Tibial artery (tissue), 4 donors: ENCODE results near the gene ADAM10.

Experiments used
- DNase-seq, 2 donors: peaks; one replicate each; pipeline ENCODE4 v3.0.0-alpha.2; 2019
- H3K27ac ChIP-seq, 2 donors: fragments of 200-600 bp; sonication (generic) in 1 of 2; 1 replicate in 1 of 2; 2 replicates in 1 of 2; pipeline ENCODE4 v1.5.1; 2018 to 2019; ENCODE audit warnings: mild to moderate bottlenecking in 1 of 2
- H3K27me3 ChIP-seq, 2 donors: fragments of 200-600 bp; sonication (generic) in 1 of 2; one replicate each; pipeline versions ENCODE4 v1.5.1 to v1.6.0; 2016 to 2019
- H3K36me3 ChIP-seq, 3 donors: fragments of 200-600 bp; sonication (generic) in 2 of 3; one replicate each; pipeline ENCODE4 v1.5.1; 2016 to 2019; ENCODE audit warnings: mild to moderate bottlenecking in 2 of 3
- H3K4me1 ChIP-seq, 4 donors: fragments of 200-600 bp; sonication (generic) in 2 of 4; 1 replicate in 3 of 4; 2 replicates in 1 of 4; pipeline ENCODE4 v1.5.1; 2016 to 2019
- H3K4me3 ChIP-seq, 2 donors: fragments of 200-600 bp; sonication (generic) in 1 of 2; 1 replicate in 1 of 2; 2 replicates in 1 of 2; pipeline ENCODE4 v1.5.1; 2018 to 2019; ENCODE audit warnings: mild to moderate bottlenecking in 2 of 2
- H3K9me3 ChIP-seq, 3 donors: fragments of 200-600 bp; sonication (generic) in 1 of 3; one replicate each; pipeline ENCODE4 v1.5.1; 2016 to 2019
- intact Hi-C: fragments of 100-400 bp; cut with DNase I; formaldehyde crosslinking; loops from one replicate; pipeline ENCODE4 v1.15.0; 2023; ENCODE audit warnings: low total_unique reads
- TF ChIP-seq, protein P1 (sequence below), 2 experiments: fragments of 200-600 bp in 1 of 2; fragments of 450-650 bp in 1 of 2; IDR thresholded peaks; one replicate each; pipeline ENCODE4 v1.5.1; 2017 to 2019; ENCODE audit warnings: antibody characterized with exemption in 2 of 2, mild to moderate bottlenecking in 1 of 2, moderate library complexity in 1 of 2

The ADAM10 gene

DNA sequence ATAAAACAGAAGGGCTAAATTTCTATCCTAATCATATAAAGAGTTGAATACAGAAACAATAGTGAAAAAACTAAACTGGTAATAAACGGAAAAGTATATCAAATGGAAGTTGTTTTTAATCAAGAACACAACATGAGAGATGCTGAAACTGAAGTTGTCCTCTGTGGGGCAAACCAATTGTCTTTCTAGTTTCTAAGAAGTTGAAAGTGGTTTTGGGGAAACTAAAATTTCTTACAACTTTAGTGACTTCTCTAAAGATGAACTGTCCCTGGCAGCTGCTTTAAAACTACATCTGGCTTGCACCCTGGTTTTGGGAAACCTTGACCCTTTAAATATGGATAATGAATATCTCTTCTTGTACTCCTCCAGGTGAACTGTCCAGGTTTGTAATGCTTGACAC lies 155.6 kb downstream of the ADAM10 start:
- intact Hi-C loops = no loop called here
- no peaks in the 10 kb centered on the region for H3K9me3 ChIP-seq
- no peaks in the 10 kb centered on the region for H3K4me1 ChIP-seq
- no peaks in the 10 kb centered on the region for H3K27me3 ChIP-seq
- no peak overlapping the region for H3K27ac ChIP-seq
- H3K36me3 ChIP-seq = peaks cover 6 to 20% (median 13%) of the 10 kb centered on the region in 3 donors
- TF ChIP-seq, protein P1, sequence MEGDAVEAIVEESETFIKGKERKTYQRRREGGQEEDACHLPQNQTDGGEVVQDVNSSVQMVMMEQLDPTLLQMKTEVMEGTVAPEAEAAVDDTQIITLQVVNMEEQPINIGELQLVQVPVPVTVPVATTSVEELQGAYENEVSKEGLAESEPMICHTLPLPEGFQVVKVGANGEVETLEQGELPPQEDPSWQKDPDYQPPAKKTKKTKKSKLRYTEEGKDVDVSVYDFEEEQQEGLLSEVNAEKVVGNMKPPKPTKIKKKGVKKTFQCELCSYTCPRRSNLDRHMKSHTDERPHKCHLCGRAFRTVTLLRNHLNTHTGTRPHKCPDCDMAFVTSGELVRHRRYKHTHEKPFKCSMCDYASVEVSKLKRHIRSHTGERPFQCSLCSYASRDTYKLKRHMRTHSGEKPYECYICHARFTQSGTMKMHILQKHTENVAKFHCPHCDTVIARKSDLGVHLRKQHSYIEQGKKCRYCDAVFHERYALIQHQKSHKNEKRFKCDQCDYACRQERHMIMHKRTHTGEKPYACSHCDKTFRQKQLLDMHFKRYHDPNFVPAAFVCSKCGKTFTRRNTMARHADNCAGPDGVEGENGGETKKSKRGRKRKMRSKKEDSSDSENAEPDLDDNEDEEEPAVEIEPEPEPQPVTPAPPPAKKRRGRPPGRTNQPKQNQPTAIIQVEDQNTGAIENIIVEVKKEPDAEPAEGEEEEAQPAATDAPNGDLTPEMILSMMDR (IDR thresholded peaks at IDR 0.05) = no peak
- H3K4me3 ChIP-seq = no peak overlapping the region
- DNase-seq = no peak

DNA sequence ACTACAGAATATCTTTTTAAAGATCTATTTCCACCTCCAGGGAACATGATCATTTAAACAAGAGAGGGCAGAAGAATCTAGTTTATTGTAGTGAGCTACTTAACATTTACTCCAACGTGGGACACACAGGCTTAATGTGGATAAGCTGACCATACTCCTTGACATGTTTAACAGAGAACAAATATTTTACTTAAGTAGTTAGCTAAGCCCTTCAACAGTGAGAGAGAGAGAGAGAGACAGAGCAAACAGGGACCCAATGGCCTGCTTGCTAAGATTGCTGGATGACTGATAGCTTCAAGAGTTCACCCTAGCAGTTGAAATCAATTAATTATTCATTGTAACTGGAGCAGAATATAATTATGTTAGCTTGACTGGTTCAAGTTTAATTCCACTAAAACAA lies 158.6 kb downstream of the ADAM10 start:
- H3K4me3 ChIP-seq = no peak overlapping the region
- DNase-seq = no peak
- peaks cover 0 to 6% (median 4%) of the 10 kb centered on the region in 3 donors for H3K36me3 ChIP-seq
- no peaks in the 10 kb centered on the region for H3K9me3 ChIP-seq
- H3K27ac ChIP-seq = no peak overlapping the region
- peaks cover 0 to 2% of the 10 kb centered on the region in 2 donors for H3K27me3 ChIP-seq
- TF ChIP-seq, protein P1 (IDR thresholded peaks at IDR 0.05) = no peak
- intact Hi-C loops = no loop called here
- no peaks in the 10 kb centered on the region for H3K4me1 ChIP-seq

DNA sequence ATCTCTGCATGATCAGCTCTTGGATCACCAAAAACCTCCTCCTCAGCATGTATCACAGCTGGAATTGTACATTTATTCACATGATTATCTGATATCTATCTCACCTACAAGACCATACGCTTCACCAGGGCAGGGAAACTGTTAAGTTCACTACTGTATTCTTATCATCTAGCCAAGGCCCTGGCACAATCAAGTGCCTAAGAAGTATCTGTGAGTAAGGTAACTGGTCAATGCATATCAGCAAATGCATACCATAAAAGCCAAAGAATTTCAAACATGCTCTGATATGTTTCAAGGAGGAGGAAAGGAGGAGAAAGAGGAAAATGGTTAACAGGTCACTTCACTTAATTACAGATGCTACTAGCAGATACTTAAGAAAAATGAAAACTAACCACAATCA lies 159.3 kb downstream of the ADAM10 start:
- intact Hi-C loops = no loop called here

DNA sequence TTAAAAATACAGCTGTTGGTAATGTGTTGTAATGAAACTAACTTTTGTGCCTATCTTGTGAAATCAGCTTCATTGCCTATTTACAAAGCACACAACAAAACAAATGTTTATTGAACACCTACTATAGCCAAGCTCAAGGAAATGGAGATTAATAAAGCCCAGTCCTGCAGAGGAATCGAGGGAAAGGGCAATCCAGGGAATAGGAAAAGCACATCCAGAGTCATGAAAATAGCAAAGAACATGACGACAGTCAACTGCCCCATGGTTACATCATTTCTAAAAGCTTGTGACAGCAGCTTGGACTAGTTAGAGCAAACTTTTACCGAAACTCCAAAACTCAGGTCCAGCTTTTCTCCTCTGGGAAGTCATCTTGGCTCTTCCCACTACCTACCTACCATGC lies 160.5 kb downstream of the ADAM10 start:
- Histone ChIP-seq H3K27ac (no peak overlapping the region), H3K27me3 (peaks cover 0 to 3% of the 10 kb centered on the region in 2 donors), H3K36me3 (peaks cover 0 to 6% (median 4%) of the 10 kb centered on the region in 3 donors), H3K4me3 (no peak overlapping the region), H3K4me1 (no peaks in the 10 kb centered on the region), H3K9me3 (no peaks in the 10 kb centered on the region)
- DNase-seq = no peak
- TF ChIP-seq, protein P1 (IDR thresholded peaks at IDR 0.05) = no peak
- intact Hi-C loops = no loop called here

More for the DNA sequence above, 159.3 kb downstream of the ADAM10 start:
- Histone ChIP-seq H3K4me1 (no peaks in the 10 kb centered on the region), H3K27ac (no peak overlapping the region), H3K36me3 (peaks cover 0 to 6% (median 4%) of the 10 kb centered on the region in 3 donors), H3K4me3 (no peak overlapping the region), H3K27me3 (peaks cover 0 to 3% of the 10 kb centered on the region in 2 donors), H3K9me3 (no peaks in the 10 kb centered on the region)
- DNase-seq = no peak
- TF ChIP-seq, protein P1 (IDR thresholded peaks at IDR 0.05) = no peak

DNA sequence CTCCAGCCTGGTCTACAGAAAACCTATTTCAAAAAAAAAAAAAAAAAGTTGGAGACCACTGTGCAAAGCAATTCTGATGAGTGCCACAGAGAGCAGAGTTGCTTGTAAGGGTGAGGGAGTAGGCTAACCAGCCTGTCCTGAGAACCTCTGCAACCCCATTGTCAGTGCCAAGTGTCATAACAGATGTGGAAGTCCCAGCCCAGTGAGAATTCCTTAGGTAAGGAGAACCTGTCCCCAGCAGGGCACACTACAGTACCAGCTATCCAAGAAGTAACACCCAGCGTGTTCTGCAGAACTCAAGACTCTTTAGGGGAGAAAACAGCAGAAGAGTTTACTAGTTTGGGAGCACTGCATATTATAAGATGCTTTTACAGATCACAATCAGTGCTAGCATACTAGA lies 161.4 kb downstream of the ADAM10 start:
- peaks cover 0 to 3% of the 10 kb centered on the region in 2 donors for H3K27me3 ChIP-seq
- H3K4me1 ChIP-seq = no peaks in the 10 kb centered on the region
- peaks cover 0 to 7% (median 0%) of the 10 kb centered on the region in 3 donors for H3K9me3 ChIP-seq
- H3K27ac ChIP-seq = no peak overlapping the region
- TF ChIP-seq, protein P1 (IDR thresholded peaks at IDR 0.05) = no peak
- H3K4me3 ChIP-seq = no peak overlapping the region
- no peak for DNase-seq
- intact Hi-C loops = no loop called here
- peaks cover 0 to under 1% (median 0%) of the 10 kb centered on the region in 3 donors for H3K36me3 ChIP-seq

DNA sequence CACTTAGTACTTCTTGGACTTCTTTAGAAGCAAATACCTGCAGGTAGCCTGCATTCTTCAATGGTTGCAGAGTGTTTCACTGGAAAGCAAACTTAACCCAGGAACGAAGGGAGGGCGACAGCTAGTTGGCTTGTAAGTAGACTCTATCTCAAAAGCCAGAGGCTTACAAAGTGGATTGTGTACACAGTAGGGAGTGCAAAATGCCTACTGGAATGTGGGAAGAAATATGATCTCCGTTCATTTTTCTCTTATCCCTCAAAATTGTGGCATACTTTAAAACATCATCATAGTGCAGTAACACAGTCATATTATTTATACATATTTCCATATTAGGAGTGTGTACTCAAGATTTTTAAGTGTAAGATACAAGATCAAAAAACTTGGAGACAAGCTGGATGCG lies 162.0 kb downstream of the ADAM10 start:
- no peaks in the 10 kb centered on the region for H3K36me3 ChIP-seq
- H3K4me1 ChIP-seq = no peaks in the 10 kb centered on the region

More for the DNA sequence above, 162.0 kb downstream of the ADAM10 start:
- peaks cover 0 to 3% of the 10 kb centered on the region in 2 donors for H3K27me3 ChIP-seq
- intact Hi-C loops = no loop called here
- TF ChIP-seq, protein P1 (IDR thresholded peaks at IDR 0.05) = no peak
- no peak for DNase-seq
- H3K4me3 ChIP-seq = no peak overlapping the region
- H3K9me3 ChIP-seq = peaks cover 0 to 7% (median 0%) of the 10 kb centered on the region in 3 donors
- H3K27ac ChIP-seq = no peak overlapping the region
